SW 1271 (cell line): ENCODE results near the gene LRRC28.

Experiments
- DNase-seq, 2 experiments: peaks; one replicate each; lab custom pipeline; 2025; lab: John Stamatoyannopoulos, UW

The LRRC28 gene

GRCh38 chr15:99435113-99435695, 183.9 kb downstream of the LRRC28 start:
- DNase-seq, result no peak

- DNase-seq, result no peak
Measured at GRCh38 chr15:99435877-99436541, 184.7 kb downstream of the LRRC28 start.

- DNase-seq, result no peak
Measured at GRCh38 chr15:99436542-99437314, 185.4 kb downstream of the LRRC28 start.

- no peak for DNase-seq
Measured at GRCh38 chr15:99437315-99438223, 186.3 kb downstream of the LRRC28 start.

DNA sequence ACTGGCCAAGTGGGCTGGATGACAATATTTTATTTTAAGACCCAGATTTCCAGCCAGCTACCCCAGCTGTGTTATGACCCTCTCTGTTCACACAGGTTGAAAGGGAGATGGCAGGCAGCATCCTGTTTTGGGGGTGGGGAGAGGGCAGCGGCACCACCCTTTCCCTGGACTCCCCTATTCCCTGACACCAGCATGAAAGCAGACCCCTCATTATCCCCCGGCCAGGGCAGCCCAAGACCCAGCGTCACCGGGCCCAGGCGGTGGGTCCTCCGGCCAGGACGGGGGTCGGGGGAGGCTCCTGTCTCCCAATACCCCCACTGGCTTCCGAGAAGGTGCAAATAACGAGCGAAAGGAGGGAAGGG, 186.9 kb downstream of the LRRC28 start:
- no peak for DNase-seq

DNA sequence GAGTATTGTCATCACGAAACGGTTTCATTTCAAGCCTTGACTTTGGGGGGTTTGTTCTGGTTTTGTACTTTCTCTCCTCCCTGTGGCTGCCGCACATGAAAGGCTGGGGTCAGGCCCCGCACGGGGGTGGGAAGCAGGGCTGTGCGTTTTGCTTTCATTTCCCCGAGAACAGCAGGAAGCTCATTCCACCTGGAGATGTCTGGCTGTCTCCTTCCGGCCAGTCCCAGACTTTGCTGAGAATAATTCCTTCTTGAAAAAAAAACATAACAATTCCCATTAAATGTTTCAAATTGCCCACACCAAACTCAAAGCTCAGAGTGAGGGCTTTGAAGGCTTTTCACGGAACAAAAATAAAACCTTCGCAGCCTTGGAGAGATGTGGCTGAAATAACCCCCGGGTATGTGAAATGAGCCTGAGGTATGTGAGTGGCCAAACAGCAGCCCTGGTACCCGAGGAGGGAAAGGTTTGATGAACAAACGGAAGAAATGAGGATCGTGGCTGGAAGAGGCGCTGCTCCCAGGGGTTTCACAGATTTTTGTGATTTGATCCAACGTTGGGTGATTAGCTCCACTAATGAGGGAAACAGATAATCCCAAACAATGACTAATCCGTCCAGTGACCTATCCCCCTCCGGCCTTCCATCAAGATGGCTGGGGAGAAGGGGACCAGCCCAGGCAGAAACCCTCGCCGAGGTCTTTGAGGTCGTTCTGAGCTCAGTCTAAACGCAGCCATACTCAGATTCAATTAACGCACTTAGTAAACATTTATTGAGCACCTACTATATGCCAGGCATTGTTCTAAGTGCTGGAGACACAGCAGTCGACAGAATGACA, 187.6 kb downstream of the LRRC28 start:
- DNase-seq, result no peak

- no peak for DNase-seq
Measured at GRCh38 chr15:99439524-99439835, 188.2 kb downstream of the LRRC28 start.

DNA sequence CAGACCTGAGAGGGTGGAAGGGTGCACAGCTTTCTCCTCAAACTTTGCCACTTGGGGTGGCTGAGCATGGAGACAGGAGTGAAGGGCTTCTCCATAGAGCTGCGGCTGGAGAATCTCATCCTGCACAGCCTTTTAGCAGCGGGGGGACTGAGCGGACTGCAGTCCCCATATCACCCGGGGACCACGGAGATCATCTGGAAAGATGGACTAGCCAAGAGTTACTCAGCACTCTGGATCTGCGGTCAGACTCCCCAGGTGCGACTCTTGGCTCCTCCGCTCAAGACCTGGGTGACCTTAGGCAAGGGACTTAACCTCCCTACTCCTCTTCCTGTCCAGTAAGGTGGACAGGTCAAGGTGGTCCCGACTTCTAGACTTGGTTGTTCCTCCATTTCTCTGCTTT, 188.7 kb downstream of the LRRC28 start:
- DNase-seq, result no peak
